GM19351 (cell line): ENCODE data around the gene ZNF541.

Experiments used
- ATAC-seq: cut with Tn5 transposase; IDR thresholded peaks from one replicate; pipeline ENCODE4 v1.9.1; 2021; ENCODE audit warnings: mild to moderate bottlenecking, moderate library complexity; ENCODE audit not compliant: unreplicated experiment

ZNF541 gene

DNA sequence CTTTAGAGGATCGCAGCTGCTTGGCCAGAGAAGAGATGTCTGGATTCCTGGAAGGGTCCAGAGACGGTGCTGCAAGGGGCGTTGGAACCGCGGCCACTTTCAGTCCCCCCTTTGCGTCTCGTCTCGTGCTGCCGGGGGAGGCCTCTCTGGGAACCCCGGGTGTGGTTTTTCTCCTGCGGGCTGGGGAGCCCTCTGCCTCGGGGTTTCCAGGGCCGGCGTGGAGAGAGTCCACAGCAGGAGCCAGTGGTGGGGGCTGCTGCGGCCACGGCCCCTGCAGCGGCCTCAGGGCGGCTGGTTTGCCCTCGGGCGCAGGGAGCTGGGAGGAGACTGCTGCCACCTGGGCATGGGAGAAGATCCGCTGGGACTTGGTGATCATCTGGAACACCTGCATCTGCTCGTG is 28.5 kb downstream of the ZNF541 start:
- ATAC-seq = no peak

DNA sequence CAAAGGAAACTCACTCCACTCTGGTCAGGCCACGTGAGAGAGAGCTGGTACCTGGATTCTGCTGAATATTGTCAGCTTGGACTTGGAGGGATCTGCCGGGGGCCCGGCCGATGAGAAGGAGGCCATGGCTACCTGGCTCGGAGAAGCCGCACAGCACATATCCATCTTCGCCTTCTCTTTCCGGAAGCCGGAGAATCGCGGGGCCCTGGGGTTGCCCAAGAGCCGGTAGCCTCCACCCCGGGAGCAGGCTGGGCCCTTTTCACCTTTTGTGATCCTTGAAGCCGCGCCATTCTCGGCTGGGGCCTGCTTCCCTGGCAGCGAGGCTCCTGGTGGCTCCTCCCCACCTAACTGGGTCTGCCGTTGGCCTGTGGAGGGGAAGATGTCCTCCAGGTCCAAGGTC is 28.9 kb downstream of the ZNF541 start:
- ATAC-seq = no peak

- ATAC-seq = no peak
Observed at GRCh38 chr19:47542030-47542475, 30.9 kb downstream of the ZNF541 start.

DNA sequence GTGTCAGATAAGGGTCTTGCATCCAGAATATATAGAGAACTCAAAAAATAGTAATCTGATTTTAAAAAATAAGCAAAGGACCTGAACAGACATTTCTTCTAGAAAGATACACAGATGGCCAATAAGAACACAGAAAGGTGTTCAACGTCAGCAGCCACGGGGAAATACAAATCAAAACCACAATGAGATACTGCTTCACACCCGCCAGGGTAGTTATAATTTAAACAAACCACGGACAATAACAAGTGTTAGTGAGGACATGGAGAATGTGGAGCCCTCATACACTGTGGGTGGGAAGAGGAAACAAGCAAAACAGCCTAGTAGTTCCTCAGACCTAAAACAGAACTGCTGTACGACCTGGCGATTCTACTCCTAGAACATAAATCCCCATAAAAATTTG is 31.4 kb downstream of the ZNF541 start:
- no peak for ATAC-seq

- no peak for ATAC-seq
Observed at GRCh38 chr19:47540748-47541147, 32.2 kb downstream of the ZNF541 start.

DNA sequence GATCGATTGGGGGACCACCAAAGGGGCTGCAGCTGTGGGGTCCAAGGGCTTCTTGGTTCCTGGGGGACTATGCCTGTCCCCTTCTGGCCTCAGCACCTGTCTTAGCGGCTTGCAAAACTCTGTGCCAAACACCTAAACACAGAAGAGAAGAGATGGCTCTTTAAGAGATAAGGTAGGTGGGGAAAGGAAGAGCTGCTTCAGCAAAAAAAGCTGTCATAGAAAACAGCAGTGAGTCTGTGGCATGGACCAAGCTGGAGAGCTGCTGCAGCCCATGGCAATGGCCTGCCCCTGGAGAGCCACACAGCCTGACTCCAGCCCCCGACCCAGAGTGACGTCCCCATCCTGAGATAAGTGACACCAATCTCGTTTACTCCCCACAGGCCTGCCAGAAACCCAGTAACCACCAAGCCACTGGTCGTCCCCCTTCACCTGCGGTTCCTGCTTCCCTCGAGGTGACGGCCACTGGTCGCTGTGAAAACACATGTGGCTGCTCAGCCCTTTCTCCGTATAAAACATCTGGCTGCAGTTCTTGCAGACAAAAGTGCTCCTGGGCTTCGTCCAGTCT is 33.1 kb downstream of the ZNF541 start:
- no peak for ATAC-seq

GRCh38 chr19:47538812-47539211 is 34.1 kb downstream of the ZNF541 start:
- no peak for ATAC-seq

- no peak for ATAC-seq
Observed at GRCh38 chr19:47537493-47537892, 35.5 kb downstream of the ZNF541 start.

GRCh38 chr19:47534628-47535027 is 38.3 kb downstream of the ZNF541 start:
- no peak for ATAC-seq

DNA sequence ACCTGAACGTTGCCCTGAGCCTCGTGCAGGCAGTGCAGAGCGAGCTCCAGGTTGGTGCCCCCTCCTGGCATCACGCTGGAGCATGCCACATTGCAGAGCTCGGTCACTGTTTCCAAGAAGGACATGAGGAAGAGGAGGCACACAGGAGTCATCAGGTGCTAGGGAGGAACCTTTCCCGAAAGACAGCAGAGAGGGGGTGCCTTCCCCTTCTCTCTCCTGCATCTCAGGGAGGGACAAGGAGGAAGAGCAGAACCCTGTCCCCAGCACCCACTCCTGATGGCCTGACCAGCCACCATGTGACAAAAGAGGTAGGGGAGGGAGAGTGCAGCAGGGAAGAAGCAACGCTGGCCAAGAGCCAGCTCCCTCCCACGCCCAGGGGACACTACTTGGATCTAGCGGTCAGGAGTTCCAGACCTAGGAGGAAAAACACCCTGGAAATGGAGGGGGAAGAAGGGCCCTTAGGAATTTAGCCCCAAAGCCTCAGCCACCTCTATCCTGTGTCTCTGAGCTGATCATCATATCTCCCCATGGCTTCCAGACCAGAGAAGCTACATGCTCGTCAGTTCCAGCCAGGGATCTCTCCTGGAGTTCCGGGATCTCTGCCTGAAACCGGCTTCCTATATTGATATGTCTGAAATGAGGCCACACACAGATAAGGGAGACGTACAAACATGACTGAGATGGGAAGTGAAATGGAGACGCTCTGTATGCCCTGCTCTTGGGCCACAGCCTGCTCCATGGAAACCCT is 41.1 kb downstream of the ZNF541 start:
- no peak for ATAC-seq

- ATAC-seq = no peak
Observed at GRCh38 chr19:47529018-47529742, 43.8 kb downstream of the ZNF541 start.

GRCh38 chr19:47526798-47527197 is 46.1 kb downstream of the ZNF541 start:
- no peak for ATAC-seq

- ATAC-seq = no peak
Observed at GRCh38 chr19:47523473-47523872, 49.5 kb downstream of the ZNF541 start.
